Body of pancreas (tissue), 4 donors: ENCODE measurements around the gene DNAAF6.

ENCODE experiments used
- POLR2A ChIP-seq, 3 donors: fragments of 450-650 bp; IDR thresholded peaks; one replicate each; pipeline ENCODE4 v1.6.1; 2016; ENCODE audit warnings: antibody characterized with exemption in 3 of 3, mild to moderate bottlenecking in 2 of 3
- TF ChIP-seq, protein P1 (sequence below), 7 experiments: fragments of 450-650 bp in 4 of 7; fragments of 200-600 bp in 3 of 7; sonication (generic) in 3 of 7; IDR thresholded peaks; one replicate each; pipeline ENCODE4 v1.5.1; 2016 to 2019; ENCODE audit warnings: antibody characterized with exemption in 7 of 7

DNA sequence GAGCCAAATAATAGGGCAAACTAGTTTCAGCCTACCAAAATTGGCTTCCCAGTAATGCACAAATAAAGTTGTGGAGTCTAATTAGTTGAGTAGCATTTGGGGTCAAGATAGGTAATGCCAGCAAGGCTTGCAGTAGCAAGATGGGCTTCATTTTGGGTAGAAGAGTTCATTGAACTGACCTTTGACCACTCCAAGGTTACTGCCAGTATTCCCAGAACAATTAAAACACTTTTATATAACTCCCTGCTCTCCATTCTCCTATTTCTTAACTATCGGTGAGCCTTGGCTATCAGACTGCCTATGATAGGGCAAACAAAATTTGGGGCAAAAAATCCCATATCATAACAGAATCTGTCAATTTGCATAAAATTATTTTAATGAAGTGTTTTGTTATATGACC, 7.1 kb downstream of the DNAAF6 start:
- TF ChIP-seq POLR2A (IDR thresholded peaks at IDR 0.05), result no peak
- TF ChIP-seq, protein P1, sequence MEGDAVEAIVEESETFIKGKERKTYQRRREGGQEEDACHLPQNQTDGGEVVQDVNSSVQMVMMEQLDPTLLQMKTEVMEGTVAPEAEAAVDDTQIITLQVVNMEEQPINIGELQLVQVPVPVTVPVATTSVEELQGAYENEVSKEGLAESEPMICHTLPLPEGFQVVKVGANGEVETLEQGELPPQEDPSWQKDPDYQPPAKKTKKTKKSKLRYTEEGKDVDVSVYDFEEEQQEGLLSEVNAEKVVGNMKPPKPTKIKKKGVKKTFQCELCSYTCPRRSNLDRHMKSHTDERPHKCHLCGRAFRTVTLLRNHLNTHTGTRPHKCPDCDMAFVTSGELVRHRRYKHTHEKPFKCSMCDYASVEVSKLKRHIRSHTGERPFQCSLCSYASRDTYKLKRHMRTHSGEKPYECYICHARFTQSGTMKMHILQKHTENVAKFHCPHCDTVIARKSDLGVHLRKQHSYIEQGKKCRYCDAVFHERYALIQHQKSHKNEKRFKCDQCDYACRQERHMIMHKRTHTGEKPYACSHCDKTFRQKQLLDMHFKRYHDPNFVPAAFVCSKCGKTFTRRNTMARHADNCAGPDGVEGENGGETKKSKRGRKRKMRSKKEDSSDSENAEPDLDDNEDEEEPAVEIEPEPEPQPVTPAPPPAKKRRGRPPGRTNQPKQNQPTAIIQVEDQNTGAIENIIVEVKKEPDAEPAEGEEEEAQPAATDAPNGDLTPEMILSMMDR (IDR thresholded peaks at IDR 0.05), result no peak
